GM20000 (cell line): ENCODE measurements around the gene TBL1Y.
A peak's percentile ranks its signal among the peaks of the same experiment; 100 is the strongest.

Experiments
- DNase-seq: peaks from one replicate; pipeline ENCODE4 v3.0.0; 2012; ENCODE audit warnings: low spot score
- CTCF ChIP-seq: IDR thresholded peaks from 2 replicates; pipeline ENCODE4 v1.5.1; 2012; ENCODE audit warnings: mild to moderate bottlenecking, control low read depth; ENCODE audit errors: extremely low read depth, missing control alignments

The TBL1Y gene

GRCh38 chrY:6947695-6948094 is 37.2 kb downstream of the TBL1Y start:
- no peak for DNase-seq
- no peak for TF ChIP-seq CTCF

- TF ChIP-seq CTCF: no peak
- no peak for DNase-seq
Observed at GRCh38 chrY:6948378-6948777, 37.9 kb downstream of the TBL1Y start.

GRCh38 chrY:6949947-6950346 is 39.5 kb downstream of the TBL1Y start:
- TF ChIP-seq CTCF: no peak
- DNase-seq: no peak

- peak; percentile 13 for DNase-seq
- TF ChIP-seq CTCF: peak; percentile 16
Observed at GRCh38 chrY:6964732-6965131, 54.2 kb downstream of the TBL1Y start.

- TF ChIP-seq CTCF: no peak
- DNase-seq: no peak
Observed at GRCh38 chrY:6966521-6966920, 56.0 kb downstream of the TBL1Y start.

GRCh38 chrY:6967736-6968135 is 57.2 kb downstream of the TBL1Y start:
- no peak for TF ChIP-seq CTCF
- DNase-seq: no peak

GRCh38 chrY:6968191-6968590 is 57.7 kb downstream of the TBL1Y start:
- no peak for DNase-seq
- TF ChIP-seq CTCF: no peak
